GM12892 (cell line): ENCODE measurements around the gene ATP11A.

Experiments used
- DNase-seq: peaks from one replicate; pipeline ENCODE4 v3.0.0; 2011; ENCODE audit not compliant: insufficient read length
- FAIRE-seq: peaks from 2 replicates; lab custom pipeline; 2011; peaks lifted over from hg19 to GRCh38; lab: Jason Lieb, UNC
- POLR2A ChIP-seq: IDR thresholded peaks from 2 replicates; pipeline ENCODE4 v1.6.1; 2011; ENCODE audit warnings: low read depth, low read length, control low read depth
- POLR2AphosphoS5 ChIP-seq: IDR thresholded peaks from 2 replicates; pipeline ENCODE4 v1.6.1; 2011; ENCODE audit warnings: low read depth, low read length, control low read depth
- TAF1 ChIP-seq: IDR thresholded peaks from 2 replicates; pipeline ENCODE4 v1.6.1; 2011; ENCODE audit warnings: low read depth, mild to moderate bottlenecking, control low read depth, low read length, borderline replicate concordance

Gene ATP11A

GRCh38 chr13:112774829-112775565, 85.2 kb downstream of the ATP11A start:
- TF ChIP-seq TAF1 (no peak), POLR2AphosphoS5 (no peak), POLR2A (no peak)
- no peak for DNase-seq
- no peak for FAIRE-seq

- TF ChIP-seq POLR2A (no peak), POLR2AphosphoS5 (no peak), TAF1 (no peak)
- FAIRE-seq (no peak), DNase-seq (no peak)
Measured at GRCh38 chr13:112775791-112776279, 86.0 kb downstream of the ATP11A start.

GRCh38 chr13:112776354-112776753, 86.5 kb downstream of the ATP11A start:
- TF ChIP-seq POLR2AphosphoS5 = no peak
- no peak for TF ChIP-seq TAF1
- no peak for TF ChIP-seq POLR2A
- no peak for DNase-seq
- no peak for FAIRE-seq

GRCh38 chr13:112776971-112777370, 87.1 kb downstream of the ATP11A start:
- no peak for TF ChIP-seq TAF1
- no peak for TF ChIP-seq POLR2A
- FAIRE-seq (no peak), DNase-seq (no peak)

GRCh38 chr13:112777637-112778406, 88.0 kb downstream of the ATP11A start:
- FAIRE-seq (no peak), DNase-seq (no peak)
- TF ChIP-seq POLR2A (no peak), TAF1 (no peak), POLR2AphosphoS5 (no peak)

GRCh38 chr13:112779856-112780604, 90.2 kb downstream of the ATP11A start:
- DNase-seq = no peak
- no peak for FAIRE-seq
- TF ChIP-seq POLR2A = no peak
- no peak for TF ChIP-seq TAF1
- no peak for TF ChIP-seq POLR2AphosphoS5

- no peak for DNase-seq
- TF ChIP-seq POLR2A (no peak), POLR2AphosphoS5 (no peak), TAF1 (no peak)
- FAIRE-seq = no peak
Measured at GRCh38 chr13:112781287-112781686, 91.4 kb downstream of the ATP11A start.

- DNase-seq (no peak), FAIRE-seq (no peak)
Measured at GRCh38 chr13:112781881-112782361, 92.1 kb downstream of the ATP11A start.

GRCh38 chr13:112782429-112783010, 92.7 kb downstream of the ATP11A start:
- TF ChIP-seq POLR2A (no peak), TAF1 (no peak), POLR2AphosphoS5 (no peak)
- no peak for DNase-seq
- FAIRE-seq = no peak

More at GRCh38 chr13:112781881-112782361, 92.1 kb downstream of the ATP11A start:
- TF ChIP-seq POLR2AphosphoS5 (no peak), TAF1 (no peak), POLR2A (no peak)

- no peak for TF ChIP-seq POLR2A
- TF ChIP-seq POLR2AphosphoS5 = no peak
- no peak for TF ChIP-seq TAF1
- DNase-seq (no peak), FAIRE-seq (no peak)
Measured at GRCh38 chr13:112783135-112783977, 93.5 kb downstream of the ATP11A start.
